WTC11 (cell line): Measurements from ENCODE around the gene SCEL.

Experiments used
- CTCF ChIP-seq: fragments of 200-600 bp; IDR thresholded peaks from 2 replicates; pipeline ENCODE4 v1.8.0; 2022; ENCODE audit warnings: antibody characterized with exemption
- HMGXB4 ChIP-seq: sonication (generic); formaldehyde crosslinking; IDR thresholded peaks from 2 replicates; pipeline ENCODE4 v1.8.1; 2023; ENCODE audit warnings: mild to moderate bottlenecking, moderate library complexity, missing genetic modification reagents
- NR2C2 ChIP-seq: sonication (generic); formaldehyde crosslinking; IDR thresholded peaks from 2 replicates; pipeline ENCODE4 v1.8.0; 2022; ENCODE audit warnings: mild to moderate bottlenecking, missing genetic modification reagents
- PREB ChIP-seq: sonication (generic); formaldehyde crosslinking; IDR thresholded peaks from 2 replicates; pipeline ENCODE4 v1.8.1; 2022; ENCODE audit warnings: mild to moderate bottlenecking, missing genetic modification reagents, moderate library complexity, borderline replicate concordance
- SP1 ChIP-seq: sonication (generic); formaldehyde crosslinking; conservative IDR thresholded peaks from 2 replicates; pipeline ENCODE4 v1.8.1; 2022; ENCODE audit warnings: missing genetic modification reagents

GRCh38 chr13:77596777-77597176, 61.3 kb downstream of the SCEL start:
- TF ChIP-seq CTCF (no peak), NR2C2 (CRISPR knock-in tag) (no peak), SP1 (CRISPR knock-in tag) (no peak), HMGXB4 (no peak), PREB (no peak)
